HCT116 (cell line): Measurements from ENCODE around the gene DENND4A.

Experiments
- CEBPB ChIP-seq: IDR thresholded peaks from 2 replicates; pipeline ENCODE4 v1.6.1; 2012; ENCODE audit warnings: low read depth
- POLR2A ChIP-seq: IDR thresholded peaks from 2 replicates; pipeline ENCODE4 v1.7.0; 2011; ENCODE audit warnings: borderline replicate concordance; ENCODE audit not compliant: insufficient read depth, insufficient read length; ENCODE audit errors: extremely low read depth
- RAD21 ChIP-seq: IDR thresholded peaks from 2 replicates; pipeline ENCODE4 v1.6.1; 2012; ENCODE audit warnings: low read depth, mild to moderate bottlenecking

GRCh38 chr15:65762914-65763787 is 28.9 kb downstream of the DENND4A start:
- TF ChIP-seq POLR2A (no peak), RAD21 (no peak), CEBPB (no peak)
